ENCODE data around the gene ASXL2.

Gene ASXL2

DNA sequence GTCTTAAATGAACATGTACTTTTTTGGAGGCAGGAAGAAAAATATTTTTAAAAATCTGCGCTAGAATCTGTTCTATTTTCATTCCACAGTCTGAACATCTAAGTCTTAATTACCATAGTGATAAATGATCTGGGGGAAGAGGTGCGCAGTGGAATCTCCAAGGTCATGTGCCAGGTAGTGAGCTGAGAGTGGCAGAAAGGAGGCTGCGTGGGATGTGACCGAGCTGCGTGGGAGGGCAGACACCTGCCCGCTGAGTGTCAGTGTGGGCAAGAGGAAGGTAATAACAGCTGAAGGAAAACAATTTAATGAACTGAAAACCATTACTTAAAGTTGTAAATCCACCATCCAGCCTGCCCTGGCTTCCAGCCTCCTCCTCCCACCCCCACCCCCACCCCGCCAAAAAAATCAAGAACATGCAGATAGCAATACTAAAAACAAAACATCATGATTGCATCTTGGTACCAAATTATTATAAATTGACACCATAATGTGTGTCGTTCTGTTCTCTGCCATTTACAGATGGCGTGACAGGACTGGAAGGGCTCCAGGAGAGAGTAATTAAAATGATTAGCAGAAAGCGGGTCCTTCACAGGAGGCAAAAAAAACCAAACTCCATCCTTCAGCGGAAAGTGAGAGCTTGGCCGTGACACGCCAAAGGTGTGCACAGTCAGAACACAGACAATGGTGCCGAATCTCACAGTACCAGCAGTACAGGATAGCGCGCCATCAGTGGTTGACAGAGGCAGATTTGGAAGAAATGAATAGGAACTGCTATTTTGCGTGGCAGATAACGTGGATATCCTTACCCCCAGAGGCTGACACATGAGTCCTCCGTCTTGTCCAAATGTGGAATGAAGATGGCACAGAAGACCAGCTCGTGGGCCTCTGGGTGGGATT is 193.5 kb downstream of the ASXL2 start:
- TF ChIP-seq, protein P1, sequence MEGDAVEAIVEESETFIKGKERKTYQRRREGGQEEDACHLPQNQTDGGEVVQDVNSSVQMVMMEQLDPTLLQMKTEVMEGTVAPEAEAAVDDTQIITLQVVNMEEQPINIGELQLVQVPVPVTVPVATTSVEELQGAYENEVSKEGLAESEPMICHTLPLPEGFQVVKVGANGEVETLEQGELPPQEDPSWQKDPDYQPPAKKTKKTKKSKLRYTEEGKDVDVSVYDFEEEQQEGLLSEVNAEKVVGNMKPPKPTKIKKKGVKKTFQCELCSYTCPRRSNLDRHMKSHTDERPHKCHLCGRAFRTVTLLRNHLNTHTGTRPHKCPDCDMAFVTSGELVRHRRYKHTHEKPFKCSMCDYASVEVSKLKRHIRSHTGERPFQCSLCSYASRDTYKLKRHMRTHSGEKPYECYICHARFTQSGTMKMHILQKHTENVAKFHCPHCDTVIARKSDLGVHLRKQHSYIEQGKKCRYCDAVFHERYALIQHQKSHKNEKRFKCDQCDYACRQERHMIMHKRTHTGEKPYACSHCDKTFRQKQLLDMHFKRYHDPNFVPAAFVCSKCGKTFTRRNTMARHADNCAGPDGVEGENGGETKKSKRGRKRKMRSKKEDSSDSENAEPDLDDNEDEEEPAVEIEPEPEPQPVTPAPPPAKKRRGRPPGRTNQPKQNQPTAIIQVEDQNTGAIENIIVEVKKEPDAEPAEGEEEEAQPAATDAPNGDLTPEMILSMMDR (conservative IDR thresholded peaks at IDR 0.05): no peak

More for the DNA sequence above, 193.5 kb downstream of the ASXL2 start:
- H3K27ac ChIP-seq: no peak overlapping the region
